Measurements from ENCODE around the gene GTF3A. TPM values are rescaled to one million over a fixed set of nuclear protein-coding genes. Genes with fewer than 3 reads are reported as not detected.

The GTF3A gene
- total and polyA plus RNA-seq, 2 of the 8 experiments (the other 6 are each of a cell fraction or from before 2014, with no cell fraction given) = 41.6 to 96.5 TPM

DNA sequence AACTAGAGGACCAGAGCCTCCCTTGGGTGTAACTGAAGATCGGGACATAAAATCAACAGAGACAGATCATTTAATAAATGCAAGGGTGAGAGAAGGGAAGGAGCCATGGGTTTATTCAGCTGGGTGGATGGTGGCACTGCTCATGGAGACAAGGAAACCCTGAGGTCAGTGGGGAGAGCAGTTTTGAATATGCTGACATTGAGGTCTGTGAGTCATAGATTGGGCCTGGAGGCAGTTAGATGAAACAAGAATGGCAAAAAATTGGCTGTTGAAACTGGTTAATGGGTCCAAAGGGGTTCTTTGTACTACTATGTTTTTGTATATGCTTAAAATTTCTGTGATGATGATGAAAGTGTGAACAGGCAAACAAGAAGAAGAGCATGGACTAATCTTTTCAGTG is 5.1 kb upstream of the GTF3A start (continued):
- TF ChIP-seq, protein P1, sequence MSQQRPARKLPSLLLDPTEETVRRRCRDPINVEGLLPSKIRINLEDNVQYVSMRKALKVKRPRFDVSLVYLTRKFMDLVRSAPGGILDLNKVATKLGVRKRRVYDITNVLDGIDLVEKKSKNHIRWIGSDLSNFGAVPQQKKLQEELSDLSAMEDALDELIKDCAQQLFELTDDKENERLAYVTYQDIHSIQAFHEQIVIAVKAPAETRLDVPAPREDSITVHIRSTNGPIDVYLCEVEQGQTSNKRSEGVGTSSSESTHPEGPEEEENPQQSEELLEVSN (IDR thresholded peaks at IDR 0.05) = no peak
- TF ChIP-seq ZNF274 (IDR thresholded peaks at IDR 0.05; ENCODE audit: borderline replicate concordance, extremely low read depth, low read length) (no peak), TAF1 (IDR thresholded peaks at IDR 0.05; ENCODE audit: low read depth, low read length) (no peak), POLR2A (IDR thresholded peaks at IDR 0.05; ENCODE audit: control extremely low read depth in 1 of 2, low read depth in 2 of 2, low read length in 2 of 2) (no peak), SIRT6 (IDR thresholded peaks at IDR 0.05; ENCODE audit: low read length) (no peak), CHD1 (IDR thresholded peaks at IDR 0.05; ENCODE audit: low read depth, low read length) (no peak)
